Measurements from ENCODE around the gene IFIT3.

IFIT3 gene

DNA sequence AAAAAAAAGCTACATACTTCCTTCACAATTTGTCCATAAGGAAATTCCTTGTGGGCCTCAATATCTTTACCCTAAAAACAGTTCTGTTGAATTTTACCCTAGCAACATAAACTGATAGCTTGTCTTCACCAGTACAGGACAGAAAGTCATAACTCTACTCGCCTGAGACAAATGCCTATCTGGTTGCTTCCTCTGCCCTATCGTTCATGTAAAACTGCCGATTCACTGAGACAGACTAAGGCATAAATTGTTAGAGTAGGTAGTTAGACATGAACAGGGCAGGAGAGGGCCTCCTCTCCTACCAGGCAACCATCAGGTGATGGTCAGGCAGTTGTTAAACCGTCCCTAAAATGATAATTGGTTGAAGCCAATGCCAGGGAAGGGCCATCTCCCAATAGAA is 25.0 kb downstream of the IFIT3 start:
- H2AK5ac ChIP-seq (ENCODE audit: low read length): no peak overlapping the region
- no CpG with 5 or more reads among the region's 4 CpGs for WGBS (ENCODE audit: extremely low coverage, insufficient coverage, insufficient read length)
- H3K79me2 ChIP-seq (ENCODE audit: control insufficient read depth, insufficient read depth, low read length, poor library complexity): no peaks in the 10 kb centered on the region
- DNase-seq: no peak
- H3K4ac ChIP-seq (ENCODE audit: low read depth, low read length): no peak overlapping the region
- no peak overlapping the region for H3K14ac ChIP-seq (ENCODE audit: low read length)
- no peak overlapping the region for H2BK12ac ChIP-seq (ENCODE audit: low read length)
- no peak overlapping the region for H3K4me3 ChIP-seq (ENCODE audit: low read depth, low read length)
- peaks cover 5% of the 10 kb centered on the region for H3K79me1 ChIP-seq (ENCODE audit: low read length)
- no peak overlapping the region for H2AFZ ChIP-seq (ENCODE audit: insufficient read depth, low read length, poor library complexity)
- no peaks in the 10 kb centered on the region for H3K9me3 ChIP-seq (ENCODE audit: insufficient read depth, low read depth, low read length)
- H4K8ac ChIP-seq (ENCODE audit: low read depth, low read length): no peak overlapping the region
- H3K27me3 ChIP-seq (ENCODE audit: insufficient read depth, low read length): no peaks in the 10 kb centered on the region
- no peak overlapping the region for H3K23ac ChIP-seq (ENCODE audit: low read length)
- H3K9ac ChIP-seq (ENCODE audit: low read length): no peak overlapping the region
- no peak overlapping the region for H4K91ac ChIP-seq (ENCODE audit: low read depth, low read length)
- no peak overlapping the region for H4K12ac ChIP-seq (ENCODE audit: low read depth, low read length)
- H3K27ac ChIP-seq (ENCODE audit: low read depth, low read length): no peak overlapping the region
- no peak overlapping the region for H3K4me2 ChIP-seq (ENCODE audit: low read length)
- H2BK120ac ChIP-seq (ENCODE audit: insufficient read depth, low read length, poor library complexity): no peak overlapping the region
- no peak overlapping the region for H2BK5ac ChIP-seq (ENCODE audit: low read depth, low read length, poor library complexity)
- H3K4me1 ChIP-seq (ENCODE audit: control insufficient read depth in 1 of 2, insufficient read depth in 2 of 2, low read length in 2 of 2): peaks cover 3 to 11% of the 10 kb centered on the region in 2 experiments
- no peak overlapping the region for H3K18ac ChIP-seq (ENCODE audit: low read length)
- H3K36me3 ChIP-seq (ENCODE audit: control insufficient read depth in 1 of 2, insufficient read depth in 2 of 2, low read length in 2 of 2): no peaks in the 10 kb centered on the region

DNA sequence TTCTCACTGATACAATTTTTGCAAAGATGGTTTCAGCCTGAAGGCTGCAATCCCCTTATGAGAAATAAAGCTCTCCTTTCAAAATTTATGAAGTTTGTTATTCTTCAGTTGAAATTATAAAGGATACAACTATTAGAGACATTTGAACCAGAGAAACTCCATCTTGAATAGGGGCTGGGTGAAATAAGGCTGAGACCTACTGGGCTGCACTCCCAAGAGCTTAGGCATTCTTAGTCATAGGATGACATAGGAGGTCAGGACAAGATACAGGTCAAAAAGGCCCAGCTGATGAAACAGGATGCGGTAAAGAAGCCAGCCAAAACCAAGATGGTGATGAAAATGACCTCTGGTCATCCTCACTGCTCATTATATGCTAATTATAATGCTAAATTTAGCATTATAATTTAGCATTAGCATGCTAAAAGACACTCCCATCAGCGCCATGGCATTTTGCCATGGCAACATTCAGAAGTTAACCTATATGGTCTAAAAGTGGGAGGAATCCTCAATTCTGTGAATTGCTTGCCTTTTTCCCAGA is 27.7 kb downstream of the IFIT3 start:
- Histone ChIP-seq H3K23ac (ENCODE audit: low read length) (no peak overlapping the region), H3K18ac (ENCODE audit: low read length) (no peak overlapping the region), H4K8ac (ENCODE audit: low read depth, low read length) (no peak overlapping the region), H3K4me3 (ENCODE audit: low read depth, low read length) (no peak overlapping the region), H3K79me1 (ENCODE audit: low read length) (peaks cover 3% of the 10 kb centered on the region), H3K4me2 (ENCODE audit: low read length) (no peak overlapping the region), H2BK5ac (ENCODE audit: low read depth, low read length, poor library complexity) (no peak overlapping the region), H3K14ac (ENCODE audit: low read length) (no peak overlapping the region), H3K79me2 (ENCODE audit: control insufficient read depth, insufficient read depth, low read length, poor library complexity) (no peaks in the 10 kb centered on the region), H2BK120ac (ENCODE audit: insufficient read depth, low read length, poor library complexity) (no peak overlapping the region), H2BK12ac (ENCODE audit: low read length) (no peak overlapping the region), H4K12ac (ENCODE audit: low read depth, low read length) (no peak overlapping the region), H3K9me3 (ENCODE audit: insufficient read depth, low read depth, low read length) (peaks cover 2% of the 10 kb centered on the region), H3K36me3 (ENCODE audit: control insufficient read depth in 1 of 2, insufficient read depth in 2 of 2, low read length in 2 of 2) (no peaks in the 10 kb centered on the region), H3K4ac (ENCODE audit: low read depth, low read length) (no peak overlapping the region), H3K27me3 (ENCODE audit: insufficient read depth, low read length) (no peaks in the 10 kb centered on the region), H2AK5ac (ENCODE audit: low read length) (no peak overlapping the region), H3K9ac (ENCODE audit: low read length) (no peak overlapping the region), H2AFZ (ENCODE audit: insufficient read depth, low read length, poor library complexity) (no peak overlapping the region), H4K91ac (ENCODE audit: low read depth, low read length) (no peak overlapping the region), H3K4me1 (ENCODE audit: control insufficient read depth in 1 of 2, insufficient read depth in 2 of 2, low read length in 2 of 2) (peaks cover 3 to 10% of the 10 kb centered on the region in 2 experiments), H3K27ac (ENCODE audit: low read depth, low read length) (no peak overlapping the region)
- DNase-seq: no peak
- WGBS (ENCODE audit: extremely low coverage, insufficient coverage, insufficient read length): no CpG with 5 or more reads among the region's 2 CpGs

- Histone ChIP-seq H4K91ac (ENCODE audit: low read depth, low read length) (no peak overlapping the region), H2BK5ac (ENCODE audit: low read depth, low read length, poor library complexity) (no peak overlapping the region), H3K79me2 (ENCODE audit: control insufficient read depth, insufficient read depth, low read length, poor library complexity) (no peaks in the 10 kb centered on the region), H2AK5ac (ENCODE audit: low read length) (no peak overlapping the region), H3K4me2 (ENCODE audit: low read length) (no peak overlapping the region), H3K4ac (ENCODE audit: low read depth, low read length) (no peak overlapping the region), H3K23ac (ENCODE audit: low read length) (no peak overlapping the region), H2AFZ (ENCODE audit: insufficient read depth, low read length, poor library complexity) (no peak overlapping the region), H3K27me3 (ENCODE audit: insufficient read depth, low read length) (no peaks in the 10 kb centered on the region), H3K18ac (ENCODE audit: low read length) (no peak overlapping the region), H3K4me1 (ENCODE audit: control insufficient read depth in 1 of 2, insufficient read depth in 2 of 2, low read length in 2 of 2) (peaks cover under 1 to 6% of the 10 kb centered on the region in 2 experiments), H2BK12ac (ENCODE audit: low read length) (no peak overlapping the region), H3K9ac (ENCODE audit: low read length) (no peak overlapping the region), H3K9me3 (ENCODE audit: insufficient read depth, low read depth, low read length) (peaks cover 2% of the 10 kb centered on the region), H3K27ac (ENCODE audit: low read depth, low read length) (no peak overlapping the region), H3K79me1 (ENCODE audit: low read length) (no peaks in the 10 kb centered on the region), H3K14ac (ENCODE audit: low read length) (no peak overlapping the region), H3K4me3 (ENCODE audit: low read depth, low read length) (no peak overlapping the region), H4K12ac (ENCODE audit: low read depth, low read length) (no peak overlapping the region), H4K8ac (ENCODE audit: low read depth, low read length) (no peak overlapping the region), H3K36me3 (ENCODE audit: control insufficient read depth in 1 of 2, insufficient read depth in 2 of 2, low read length in 2 of 2) (no peaks in the 10 kb centered on the region), H2BK120ac (ENCODE audit: insufficient read depth, low read length, poor library complexity) (no peak overlapping the region)
- WGBS (ENCODE audit: extremely low coverage, insufficient coverage, insufficient read length): no CpG with 5 or more reads among the region's 1 CpG
- no peak for DNase-seq
These were observed 29.3 kb downstream of the IFIT3 start for GRCh38 chr10:89357096-89357495.

- peaks cover 2% of the 10 kb centered on the region for H3K9me3 ChIP-seq (ENCODE audit: insufficient read depth, low read depth, low read length)
- no peak overlapping the region for H3K27ac ChIP-seq (ENCODE audit: low read depth, low read length)
- H3K4me1 ChIP-seq (ENCODE audit: control insufficient read depth in 1 of 2, insufficient read depth in 2 of 2, low read length in 2 of 2): peaks cover 0 to under 1% of the 10 kb centered on the region in 2 experiments
- no peak overlapping the region for H2BK120ac ChIP-seq (ENCODE audit: insufficient read depth, low read length, poor library complexity)
- H4K12ac ChIP-seq (ENCODE audit: low read depth, low read length): no peak overlapping the region
- no peak overlapping the region for H3K4me2 ChIP-seq (ENCODE audit: low read length)
- no peak overlapping the region for H2AK5ac ChIP-seq (ENCODE audit: low read length)
- no peaks in the 10 kb centered on the region for H3K79me1 ChIP-seq (ENCODE audit: low read length)
- H3K4ac ChIP-seq (ENCODE audit: low read depth, low read length): no peak overlapping the region
- DNase-seq: no peak
- no CpG with 5 or more reads among the region's 2 CpGs for WGBS (ENCODE audit: extremely low coverage, insufficient coverage, insufficient read length)
- H4K91ac ChIP-seq (ENCODE audit: low read depth, low read length): no peak overlapping the region
- H3K23ac ChIP-seq (ENCODE audit: low read length): no peak overlapping the region
- H2BK5ac ChIP-seq (ENCODE audit: low read depth, low read length, poor library complexity): no peak overlapping the region
- H2AFZ ChIP-seq (ENCODE audit: insufficient read depth, low read length, poor library complexity): no peak overlapping the region
- no peaks in the 10 kb centered on the region for H3K36me3 ChIP-seq (ENCODE audit: control insufficient read depth in 1 of 2, insufficient read depth in 2 of 2, low read length in 2 of 2)
- no peak overlapping the region for H3K9ac ChIP-seq (ENCODE audit: low read length)
- no peaks in the 10 kb centered on the region for H3K27me3 ChIP-seq (ENCODE audit: insufficient read depth, low read length)
- H3K79me2 ChIP-seq (ENCODE audit: control insufficient read depth, insufficient read depth, low read length, poor library complexity): no peaks in the 10 kb centered on the region
- H2BK12ac ChIP-seq (ENCODE audit: low read length): no peak overlapping the region
- H3K14ac ChIP-seq (ENCODE audit: low read length): no peak overlapping the region
- H3K4me3 ChIP-seq (ENCODE audit: low read depth, low read length): no peak overlapping the region
- H4K8ac ChIP-seq (ENCODE audit: low read depth, low read length): no peak overlapping the region
- no peak overlapping the region for H3K18ac ChIP-seq (ENCODE audit: low read length)
These were observed 30.2 kb downstream of the IFIT3 start for GRCh38 chr10:89357975-89358374.

Measured in trophoblast cell (in vitro differentiated cells and primary cell).